Measurements from ENCODE around the gene ASAP3.

- no peak for TF ChIP-seq POLR2AphosphoS5 (IDR thresholded peaks at IDR 0.05; ENCODE audit: low read depth, low read length)
- 0 out of 4 replicates have a peak, but pooled peaks of 1 of the 2 experiments have one; percentile 36 for TF ChIP-seq REST (IDR thresholded peaks at IDR 0.05; ENCODE audit: insufficient read depth in 1 of 2, low read depth in 2 of 2, low read length in 2 of 2)
- TF ChIP-seq TAF1 (IDR thresholded peaks at IDR 0.05; ENCODE audit: borderline replicate concordance, insufficient read depth, low read length) = no peak
- no peak for TF ChIP-seq FOXP2 (optimal IDR thresholded peaks at IDR 0.05; ENCODE audit: borderline replicate concordance, extremely low read depth, extremely low read length, insufficient read depth)
Measured at GRCh38 chr1:23394684-23395083, 89.3 kb downstream of the ASAP3 start.
